ENCODE results near the gene SH3BGRL. TPM values are rescaled to one million over a fixed set of nuclear protein-coding genes. Genes with fewer than 3 reads are reported as not detected.

SH3BGRL gene
- total and polyA plus RNA-seq, 2 donors from 2014 or later = 114 to 130 TPM

GRCh38 chrX:81240701-81241331 lies 38.9 kb downstream of the SH3BGRL start:
- H3K9me3 ChIP-seq (ENCODE audit: control insufficient read depth in 2 of 3, insufficient read depth in 1 of 3, low read length in 3 of 3) = no peaks in the 10 kb centered on the region
- H3K36me3 ChIP-seq (ENCODE audit: control insufficient read depth in 2 of 3, insufficient read depth in 3 of 3, low read length in 3 of 3) = no peaks in the 10 kb centered on the region
- H3K9ac ChIP-seq (ENCODE audit: low read length in 3 of 3) = no peak overlapping the region
- H3K4me1 ChIP-seq (ENCODE audit: control insufficient read depth in 2 of 3, insufficient read depth in 2 of 3, low read depth in 1 of 3, low read length in 3 of 3) = peaks cover 0 to under 1% (median 0%) of the 10 kb centered on the region in 3 donors
- no peak overlapping the region for H3K27ac ChIP-seq (ENCODE audit: low read depth in 2 of 2, low read length in 2 of 2)
- FAIRE-seq = no peak
- DNase-seq = no peak
- H3K4me3 ChIP-seq (ENCODE audit: low read length in 3 of 3) = no peak overlapping the region
- no peak for TF ChIP-seq CTCF (IDR thresholded peaks at IDR 0.05; ENCODE audit: borderline replicate concordance, extremely low read depth, insufficient read depth)
- peaks cover under 1% of the 10 kb centered on the region for H3K27me3 ChIP-seq (ENCODE audit: control insufficient read depth, insufficient read depth, low read length)
- intact Hi-C loops (cut with DNase I) = no loop called here

- no peak overlapping the region for H3K9ac ChIP-seq (ENCODE audit: low read length in 3 of 3)
- TF ChIP-seq CTCF (IDR thresholded peaks at IDR 0.05; ENCODE audit: borderline replicate concordance, extremely low read depth, insufficient read depth) = no peak
- no peaks in the 10 kb centered on the region for H3K27me3 ChIP-seq (ENCODE audit: control insufficient read depth, insufficient read depth, low read length)
- no peak overlapping the region for H3K27ac ChIP-seq (ENCODE audit: low read depth in 2 of 2, low read length in 2 of 2)
- no peak for FAIRE-seq
- no peak overlapping the region for H3K4me3 ChIP-seq (ENCODE audit: low read length in 3 of 3)
- intact Hi-C loops (cut with DNase I) = no loop called here
- H3K4me1 ChIP-seq (ENCODE audit: control insufficient read depth in 2 of 3, insufficient read depth in 2 of 3, low read depth in 1 of 3, low read length in 3 of 3) = no peaks in the 10 kb centered on the region
- DNase-seq = no peak
- H3K36me3 ChIP-seq (ENCODE audit: control insufficient read depth in 2 of 3, insufficient read depth in 3 of 3, low read length in 3 of 3) = no peaks in the 10 kb centered on the region
- H3K9me3 ChIP-seq (ENCODE audit: control insufficient read depth in 2 of 3, insufficient read depth in 1 of 3, low read length in 3 of 3) = no peaks in the 10 kb centered on the region
Measured at GRCh38 chrX:81241753-81242152, 39.9 kb downstream of the SH3BGRL start.

GRCh38 chrX:81255876-81256275 lies 54.0 kb downstream of the SH3BGRL start:
- FAIRE-seq (peak; percentile 6), DNase-seq (no peak)
- H3K36me3 ChIP-seq (ENCODE audit: control insufficient read depth in 2 of 3, insufficient read depth in 3 of 3, low read length in 3 of 3) = no peaks in the 10 kb centered on the region
- no peak overlapping the region for H3K9ac ChIP-seq (ENCODE audit: low read length in 3 of 3)
- peaks cover 0 to 10% (median 2%) of the 10 kb centered on the region in 3 donors for H3K4me1 ChIP-seq (ENCODE audit: control insufficient read depth in 2 of 3, insufficient read depth in 2 of 3, low read depth in 1 of 3, low read length in 3 of 3)
- no peaks in the 10 kb centered on the region for H3K27me3 ChIP-seq (ENCODE audit: control insufficient read depth, insufficient read depth, low read length)
- no peak overlapping the region for H3K27ac ChIP-seq (ENCODE audit: low read depth in 2 of 2, low read length in 2 of 2)
- H3K4me3 ChIP-seq (ENCODE audit: low read length in 3 of 3) = no peak overlapping the region
- TF ChIP-seq CTCF (IDR thresholded peaks at IDR 0.05; ENCODE audit: borderline replicate concordance, extremely low read depth, insufficient read depth) = no peak
- intact Hi-C loops (cut with DNase I) = no loop called here
- no peaks in the 10 kb centered on the region for H3K9me3 ChIP-seq (ENCODE audit: control insufficient read depth in 2 of 3, insufficient read depth in 1 of 3, low read length in 3 of 3)

- no peak for DNase-seq
- Histone ChIP-seq H3K4me3 (ENCODE audit: low read length in 3 of 3) (no peak overlapping the region), H3K27me3 (ENCODE audit: control insufficient read depth, insufficient read depth, low read length) (no peaks in the 10 kb centered on the region), H3K36me3 (ENCODE audit: control insufficient read depth in 2 of 3, insufficient read depth in 3 of 3, low read length in 3 of 3) (no peaks in the 10 kb centered on the region), H3K9ac (ENCODE audit: low read length in 3 of 3) (no peak overlapping the region), H3K27ac (ENCODE audit: low read depth in 2 of 2, low read length in 2 of 2) (no peak overlapping the region), H3K9me3 (ENCODE audit: control insufficient read depth in 2 of 3, insufficient read depth in 1 of 3, low read length in 3 of 3) (no peaks in the 10 kb centered on the region), H3K4me1 (ENCODE audit: control insufficient read depth in 2 of 3, insufficient read depth in 2 of 3, low read depth in 1 of 3, low read length in 3 of 3) (peaks cover 0 to 12% (median 2%) of the 10 kb centered on the region in 3 donors)
- no peak for FAIRE-seq
- intact Hi-C loops (cut with DNase I) = no loop called here
- TF ChIP-seq CTCF (IDR thresholded peaks at IDR 0.05; ENCODE audit: borderline replicate concordance, extremely low read depth, insufficient read depth) = no peak
Measured at GRCh38 chrX:81257817-81258216, 55.9 kb downstream of the SH3BGRL start.
